ENCODE data around the gene MFF. TPM values are rescaled to one million over a fixed set of nuclear protein-coding genes. Genes with fewer than 3 reads are reported as not detected.

The MFF gene
- total RNA-seq, 1 experiment from 2014 or later, result 103 TPM

GRCh38 chr2:227301523-227301922 is 23.5 kb upstream of the MFF start:
- H3K36me3 ChIP-seq (ENCODE audit: low read depth, low read length), result no peaks in the 10 kb centered on the region
- H3K79me2 ChIP-seq (ENCODE audit: low read length), result no peaks in the 10 kb centered on the region
- TF ChIP-seq CTCF (conservative IDR thresholded peaks at IDR 0.05; ENCODE audit: low read depth, low read length) (no peak), EZH2phosphoT487 (IDR thresholded peaks at IDR 0.05; ENCODE audit: borderline replicate concordance, low read length) (no peak), EZH2 (IDR thresholded peaks at IDR 0.05; ENCODE audit: low read length, unreplicated experiment) (no peak)
- no peak overlapping the region for H2AFZ ChIP-seq (ENCODE audit: low read length)
- H3F3A ChIP-seq (ENCODE audit: low read length, unreplicated experiment), result no peaks in the 10 kb centered on the region
- intact Hi-C loops (cut with micrococcal nuclease), result no loop called here
- no peaks in the 10 kb centered on the region for H3K9me3 ChIP-seq (ENCODE audit: low read length)
- BruUV-seq (replicated peaks), result no TSS peak
- ATAC-seq (no peak), DNase-seq (no peak)
- H3K4me1 ChIP-seq (ENCODE audit: insufficient read depth, low read length), result no peaks in the 10 kb centered on the region
- H3K27me3 ChIP-seq (ENCODE audit: low read length), result no peaks in the 10 kb centered on the region
- no peaks in the 10 kb centered on the region for H4K20me1 ChIP-seq (ENCODE audit: low read length)
- no peak overlapping the region for H3K4me3 ChIP-seq (ENCODE audit: low read length)
- no peak overlapping the region for H3K27ac ChIP-seq (ENCODE audit: low read length)
- CTCF ChIA-PET, result no interaction called here
- no peak overlapping the region for H3K9ac ChIP-seq (ENCODE audit: low read length)
- no peak overlapping the region for H3K4me2 ChIP-seq (ENCODE audit: low read length)
- POLR2A ChIA-PET (ENCODE audit: unreplicated experiment), result no interaction called here
- no peaks in the 10 kb centered on the region for H3K9me2 ChIP-seq (replicated peaks; ENCODE audit: low read length)

- H3K9me2 ChIP-seq (replicated peaks; ENCODE audit: low read length), result no peaks in the 10 kb centered on the region
- ChIA-PET CTCF (no interaction called here), POLR2A (ENCODE audit: unreplicated experiment) (no interaction called here)
- no peaks in the 10 kb centered on the region for H3F3A ChIP-seq (ENCODE audit: low read length, unreplicated experiment)
- no peak overlapping the region for H3K4me3 ChIP-seq (ENCODE audit: low read length)
- TF ChIP-seq EZH2phosphoT487 (IDR thresholded peaks at IDR 0.05; ENCODE audit: borderline replicate concordance, low read length) (no peak), EZH2 (IDR thresholded peaks at IDR 0.05; ENCODE audit: low read length, unreplicated experiment) (no peak), CTCF (conservative IDR thresholded peaks at IDR 0.05; ENCODE audit: low read depth, low read length) (no peak)
- H3K79me2 ChIP-seq (ENCODE audit: low read length), result no peaks in the 10 kb centered on the region
- H3K4me2 ChIP-seq (ENCODE audit: low read length), result no peak overlapping the region
- no peak overlapping the region for H3K9ac ChIP-seq (ENCODE audit: low read length)
- DNase-seq (peak; percentile 35), ATAC-seq (no peak)
- no TSS peak for BruUV-seq (replicated peaks)
- no peaks in the 10 kb centered on the region for H3K27me3 ChIP-seq (ENCODE audit: low read length)
- H3K9me3 ChIP-seq (ENCODE audit: low read length), result no peaks in the 10 kb centered on the region
- intact Hi-C loops (cut with micrococcal nuclease), result no loop called here
- no peak overlapping the region for H2AFZ ChIP-seq (ENCODE audit: low read length)
- no peak overlapping the region for H3K27ac ChIP-seq (ENCODE audit: low read length)
- H3K4me1 ChIP-seq (ENCODE audit: insufficient read depth, low read length), result peaks cover 12% of the 10 kb centered on the region
- no peaks in the 10 kb centered on the region for H3K36me3 ChIP-seq (ENCODE audit: low read depth, low read length)
- H4K20me1 ChIP-seq (ENCODE audit: low read length), result no peaks in the 10 kb centered on the region
Observed at GRCh38 chr2:227308784-227309183, 16.3 kb upstream of the MFF start.

- Histone ChIP-seq H3K36me3 (ENCODE audit: low read depth, low read length) (no peaks in the 10 kb centered on the region), H2AFZ (ENCODE audit: low read length) (no peak overlapping the region), H4K20me1 (ENCODE audit: low read length) (no peaks in the 10 kb centered on the region), H3K4me2 (ENCODE audit: low read length) (peak overlapping the region; percentile 43; the same call in 1 of the 2 replicates), H3F3A (ENCODE audit: low read length, unreplicated experiment) (no peaks in the 10 kb centered on the region), H3K9ac (ENCODE audit: low read length) (no peak overlapping the region), H3K4me1 (ENCODE audit: insufficient read depth, low read length) (peaks cover 12% of the 10 kb centered on the region), H3K9me2 (replicated peaks; ENCODE audit: low read length) (no peaks in the 10 kb centered on the region), H3K4me3 (ENCODE audit: low read length) (no peak overlapping the region), H3K27ac (ENCODE audit: low read length) (no peak overlapping the region), H3K9me3 (ENCODE audit: low read length) (no peaks in the 10 kb centered on the region), H3K79me2 (ENCODE audit: low read length) (no peaks in the 10 kb centered on the region), H3K27me3 (ENCODE audit: low read length) (no peaks in the 10 kb centered on the region)
- intact Hi-C loops (cut with micrococcal nuclease), result no loop called here
- no TSS peak for BruUV-seq (replicated peaks)
- TF ChIP-seq EZH2phosphoT487 (IDR thresholded peaks at IDR 0.05; ENCODE audit: borderline replicate concordance, low read length), result no peak
- TF ChIP-seq CTCF (conservative IDR thresholded peaks at IDR 0.05; ENCODE audit: low read depth, low read length), result no peak
- TF ChIP-seq EZH2 (IDR thresholded peaks at IDR 0.05; ENCODE audit: low read length, unreplicated experiment), result no peak
- POLR2A ChIA-PET (ENCODE audit: unreplicated experiment), result no interaction called here
- DNase-seq (peak; percentile 75), ATAC-seq (peak; percentile 60)
- CTCF ChIA-PET, result no interaction called here
Observed at GRCh38 chr2:227310756-227311110, 14.3 kb upstream of the MFF start.

Data from PC-3 (cell line).